Stimulated activated CD4-positive, alpha-beta T cell treated with anti-CD3 and anti-CD28 coated beads, Interleukin-15, amount 100 ng/mL, for 48 hours (primary cell): ENCODE results near the gene BMPR1B.

ENCODE experiments used
- DNase-seq, 2 donors: peaks; one replicate each; pipeline ENCODE4 v3.0.0-alpha.2; 2020; ENCODE audit warnings: low read depth in 2 of 2

The BMPR1B gene

GRCh38 chr4:94959307-94959706, 201.6 kb downstream of the BMPR1B start:
- no peak for DNase-seq

DNA sequence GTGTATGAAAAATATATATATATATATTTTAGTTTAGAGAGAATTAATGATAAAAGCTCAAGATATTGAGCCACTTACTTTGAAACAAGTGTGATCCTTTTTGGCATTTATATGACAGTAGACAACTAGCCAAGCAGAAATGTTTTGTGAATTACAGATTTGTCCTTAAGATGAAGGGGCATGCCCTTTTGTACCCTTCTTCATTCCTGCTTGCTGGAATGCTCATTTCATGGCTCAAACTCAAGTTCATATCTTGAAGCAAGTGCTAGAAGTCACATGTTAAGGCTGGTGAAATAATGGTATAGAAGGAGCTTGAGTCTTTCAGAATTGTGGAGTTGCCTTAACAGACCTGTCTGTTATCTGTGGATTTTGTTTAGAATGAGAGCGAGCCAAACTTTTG, 203.0 kb downstream of the BMPR1B start:
- no peak for DNase-seq

GRCh38 chr4:94961420-94961819, 203.7 kb downstream of the BMPR1B start:
- DNase-seq: no peak

GRCh38 chr4:94962484-94962883, 204.7 kb downstream of the BMPR1B start:
- DNase-seq: no peak

DNA sequence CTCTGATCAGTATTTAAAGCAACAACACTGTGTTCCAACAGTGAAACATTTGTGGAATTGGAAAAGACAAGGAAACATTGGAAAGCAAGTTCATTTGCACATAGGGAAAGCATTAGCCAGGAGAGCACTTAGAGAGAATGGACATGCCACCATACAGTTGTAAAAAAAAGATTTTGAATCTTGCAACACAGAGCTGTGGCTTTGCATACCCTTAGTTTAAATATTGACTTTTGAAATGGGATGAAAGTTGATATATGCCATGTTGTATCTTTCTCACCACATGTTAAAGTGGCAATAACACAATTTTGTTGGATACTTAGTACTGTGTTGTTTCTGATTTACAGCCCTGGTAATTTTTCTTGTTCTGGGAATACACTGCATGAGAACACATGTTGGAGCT, 208.1 kb downstream of the BMPR1B start:
- no peak for DNase-seq

- DNase-seq: no peak
These were observed 210.7 kb downstream of the BMPR1B start for GRCh38 chr4:94968493-94968892.

GRCh38 chr4:94970650-94971049, 212.9 kb downstream of the BMPR1B start:
- DNase-seq: no peak

DNA sequence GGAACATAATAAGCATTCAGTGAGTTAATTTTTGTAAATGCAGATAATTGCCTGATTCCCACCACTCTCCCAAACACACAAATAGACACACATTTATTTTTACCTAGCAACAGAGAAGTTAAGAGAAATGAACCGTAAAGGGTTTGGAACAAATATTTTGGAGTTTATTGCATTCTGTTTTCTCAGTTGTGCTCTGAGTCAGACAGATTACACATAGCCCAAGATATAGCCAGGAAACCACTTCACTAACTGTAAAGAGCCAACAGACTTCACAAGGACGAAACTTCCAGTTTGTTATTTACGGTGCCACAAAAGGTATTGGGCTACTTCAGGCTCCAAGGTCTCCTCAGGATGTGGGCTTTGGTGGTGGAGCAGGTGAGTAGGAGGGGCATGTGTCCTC, 217.0 kb downstream of the BMPR1B start:
- DNase-seq: no peak

GRCh38 chr4:94976371-94977011, 218.7 kb downstream of the BMPR1B start:
- no peak for DNase-seq

GRCh38 chr4:94978904-94979303, 221.1 kb downstream of the BMPR1B start:
- peak in 1 of 2 donors; percentile 12 for DNase-seq

DNA sequence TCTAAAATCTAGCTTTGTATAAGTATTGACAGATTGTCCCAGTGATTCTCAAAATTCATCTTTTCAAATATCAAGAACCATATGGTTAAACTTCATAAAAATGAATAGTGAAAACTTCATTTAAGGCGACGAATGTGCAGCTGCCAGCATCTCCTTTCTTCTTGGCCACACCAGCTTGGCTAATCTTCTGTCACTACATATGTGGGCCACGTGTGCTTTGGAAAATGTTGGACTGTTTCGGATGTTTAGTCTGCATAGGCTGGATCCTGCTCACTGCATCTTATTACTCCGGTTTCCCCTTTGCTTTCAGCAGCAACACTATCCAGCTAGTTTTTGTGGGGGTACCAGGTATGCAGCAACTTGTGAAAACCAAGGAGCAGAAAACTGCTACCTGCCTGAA, 221.9 kb downstream of the BMPR1B start:
- DNase-seq: no peak

DNA sequence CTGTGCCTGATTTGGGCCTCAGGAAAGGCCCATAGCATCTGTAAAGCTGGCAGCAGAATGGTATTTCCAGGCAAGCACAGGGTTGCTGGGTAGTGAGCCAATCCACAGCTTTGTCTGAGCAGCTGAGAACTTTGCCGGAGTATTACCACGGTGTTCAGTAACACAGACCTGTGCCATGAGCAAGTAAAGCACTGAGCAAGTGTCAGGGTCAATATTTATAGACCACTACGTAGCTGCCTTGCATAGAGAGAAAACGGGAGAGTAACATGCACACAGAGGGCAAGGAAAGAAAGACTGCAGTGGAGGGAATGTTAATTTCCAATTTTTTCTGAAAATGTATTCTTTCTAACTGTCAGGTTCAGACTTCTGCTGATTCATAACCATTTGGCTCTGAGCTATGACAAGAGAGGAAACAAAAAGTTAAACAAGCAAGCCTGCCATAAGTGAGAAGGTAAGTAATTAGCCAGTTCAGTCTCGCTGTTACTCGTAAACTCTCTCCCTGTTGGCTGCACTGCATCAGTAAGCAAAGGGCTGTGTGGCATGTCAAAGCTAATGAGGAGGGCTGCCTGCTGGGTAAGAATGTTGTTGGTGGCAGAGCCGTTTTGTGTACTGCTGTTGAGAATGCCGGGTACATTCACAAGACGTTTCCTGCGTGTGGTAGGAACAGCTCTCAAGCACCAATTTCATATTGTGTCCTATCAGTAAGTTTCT, 238.1 kb downstream of the BMPR1B start:
- no peak for DNase-seq

DNA sequence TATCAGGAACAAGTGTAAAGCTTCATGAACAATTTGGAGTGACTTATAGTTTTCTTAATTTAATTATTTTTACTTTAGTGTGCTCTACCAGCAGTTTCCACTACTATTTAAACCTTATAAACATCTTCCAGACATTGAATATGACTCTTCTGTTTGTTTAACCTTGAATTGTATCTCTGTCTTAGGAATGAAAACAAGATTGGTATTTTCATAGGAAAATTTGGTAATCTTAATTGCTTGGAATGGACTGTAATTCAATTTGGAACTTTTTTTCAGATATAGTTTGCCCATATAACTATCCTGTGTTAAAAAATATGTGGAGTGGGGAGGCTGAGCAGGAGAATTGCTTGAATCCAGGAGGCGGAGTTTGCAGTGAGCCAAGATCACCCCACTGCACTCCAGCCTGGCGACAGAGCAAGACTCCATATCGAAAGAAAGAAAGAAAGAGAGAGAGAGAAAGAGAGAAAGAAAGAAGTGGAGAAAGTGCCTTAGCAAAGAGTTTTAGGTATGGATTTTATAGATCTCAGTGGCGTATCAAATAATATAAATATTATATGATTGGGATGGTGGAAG, 242.4 kb downstream of the BMPR1B start:
- no peak for DNase-seq

- no peak for DNase-seq
These were observed 247.2 kb downstream of the BMPR1B start for GRCh38 chr4:95004912-95005311.

GRCh38 chr4:95007998-95008397, 250.2 kb downstream of the BMPR1B start:
- no peak for DNase-seq

- no peak for DNase-seq
These were observed 255.5 kb downstream of the BMPR1B start for GRCh38 chr4:95013236-95013635.

DNA sequence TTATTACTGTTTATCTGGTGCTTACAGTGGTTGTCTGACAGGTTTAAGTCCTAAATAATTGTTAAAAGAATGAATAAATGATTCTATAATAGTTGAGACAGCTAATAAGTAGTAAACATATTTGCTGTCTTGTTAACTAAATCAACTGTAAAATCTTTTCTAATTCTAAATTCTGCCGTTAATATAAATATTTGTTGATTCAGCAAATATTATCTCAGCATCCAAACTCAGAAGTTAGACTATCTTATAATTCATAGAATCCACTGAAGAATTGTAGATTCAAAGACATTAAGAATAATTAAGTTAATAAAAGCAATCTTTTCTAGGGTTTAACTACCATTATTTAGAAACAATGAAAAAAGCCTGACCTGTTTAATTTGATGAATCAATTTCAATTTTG, 256.3 kb downstream of the BMPR1B start:
- DNase-seq: no peak

DNA sequence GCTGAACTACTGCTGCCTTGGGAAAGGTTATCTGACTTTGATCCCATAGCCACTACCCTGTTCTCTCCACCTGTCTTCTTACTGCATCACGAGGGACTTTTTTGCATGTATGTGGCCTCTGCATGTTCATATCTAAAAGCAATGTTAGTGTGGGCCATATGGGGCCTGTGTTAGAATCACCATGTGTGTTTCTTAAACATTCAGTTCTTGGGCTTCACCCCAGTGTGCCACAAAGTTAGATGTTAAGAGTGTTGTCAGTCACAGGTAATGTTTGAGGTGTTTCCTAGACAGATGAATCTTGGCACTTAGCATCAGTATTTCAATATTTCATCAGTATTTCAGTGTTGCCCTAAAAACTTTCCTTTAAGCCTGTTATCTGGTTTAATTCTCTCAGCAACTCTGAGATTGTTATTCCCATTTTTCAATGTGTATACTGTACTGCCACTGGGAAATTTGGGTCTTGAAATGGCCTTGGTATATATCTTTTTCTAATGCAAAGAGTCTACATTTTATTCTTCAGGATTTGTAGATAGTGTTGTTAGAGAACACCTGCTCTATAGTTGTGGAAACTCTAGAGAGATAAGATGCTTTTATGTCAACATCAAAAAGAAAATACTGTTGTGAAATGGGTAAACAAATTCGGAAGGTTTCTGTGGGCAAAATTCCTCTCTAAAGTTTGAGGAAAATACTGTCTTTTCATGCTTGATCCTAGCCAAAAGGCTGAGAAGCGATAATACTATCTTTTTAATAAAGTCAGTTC, 259.7 kb downstream of the BMPR1B start:
- DNase-seq: no peak

DNA sequence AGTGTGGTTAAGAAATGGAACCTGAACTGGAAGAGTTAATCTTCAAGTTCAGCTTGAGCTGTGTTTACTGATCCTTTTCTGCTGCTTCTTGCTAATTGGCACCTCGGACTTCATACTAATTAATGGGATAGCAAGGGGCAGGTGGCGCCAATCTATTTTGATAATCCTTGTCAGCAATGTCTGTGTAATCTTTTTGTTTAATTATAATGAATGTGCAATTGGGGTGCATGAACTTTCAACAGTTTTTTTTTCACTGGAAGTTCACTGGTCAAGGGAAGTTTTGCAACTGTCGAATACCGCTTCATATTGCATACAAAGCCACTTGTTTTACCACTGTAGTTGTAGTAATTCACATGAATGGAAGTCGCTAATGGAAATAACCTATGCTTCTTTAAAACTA, 261.0 kb downstream of the BMPR1B start:
- DNase-seq: no peak

GRCh38 chr4:95020521-95020920, 262.8 kb downstream of the BMPR1B start:
- no peak for DNase-seq

GRCh38 chr4:95021099-95021498, 263.3 kb downstream of the BMPR1B start:
- no peak for DNase-seq

GRCh38 chr4:95023110-95023509, 265.4 kb downstream of the BMPR1B start:
- DNase-seq: no peak
